ENCODE data around the gene OSTC.

OSTC gene

GRCh38 chr4:108650212-108651013 lies at the start of gene OSTC:
Gene OSTC, plus strand, starts transcription at chr4:108650599. Its CDS starts 57 bp downstream, at chr4:108650656.
- DNase-seq: peak; percentile 88 to 92

GRCh38 chr4:108601106-108601505 lies 49.3 kb upstream of the OSTC start:
- DNase-seq: no peak

GRCh38 chr4:108601532-108601931 lies 48.9 kb upstream of the OSTC start:
- DNase-seq: no peak

- no peak for DNase-seq
Observed at GRCh38 chr4:108602163-108602562, 48.2 kb upstream of the OSTC start.

GRCh38 chr4:108607079-108607815 lies 43.2 kb upstream of the OSTC start:
- no peak for DNase-seq

GRCh38 chr4:108611365-108611764 lies 39.0 kb upstream of the OSTC start:
- DNase-seq: no peak

- no peak for DNase-seq
Observed at GRCh38 chr4:108612365-108612764, 38.0 kb upstream of the OSTC start.

GRCh38 chr4:108619372-108620100 lies 30.9 kb upstream of the OSTC start:
- DNase-seq: peak; percentile 6 to 33

- peak; percentile 98 for DNase-seq
Observed at GRCh38 chr4:108620101-108620932, 30.1 kb upstream of the OSTC start, which contains the start of gene RPL34. Gene RPL34, plus strand, starts transcription at chr4:108620576. Its CDS starts 1,384 bp downstream, at chr4:108621960.

- no peak for DNase-seq
Observed at GRCh38 chr4:108620933-108621905, 29.2 kb upstream of the OSTC start.

GRCh38 chr4:108622022-108622421 lies 28.4 kb upstream of the OSTC start:
- DNase-seq: peak in 1 of 2 donors; percentile 17

GRCh38 chr4:108622828-108623227 lies 27.6 kb upstream of the OSTC start:
- no peak for DNase-seq

GRCh38 chr4:108624263-108625056 lies 25.9 kb upstream of the OSTC start:
- DNase-seq: no peak

- no peak for DNase-seq
Observed at GRCh38 chr4:108626056-108626455, 24.3 kb upstream of the OSTC start.

- no peak for DNase-seq
Observed at GRCh38 chr4:108628411-108628810, 22.0 kb upstream of the OSTC start.

GRCh38 chr4:108635070-108635655 lies 15.2 kb upstream of the OSTC start:
- no peak for DNase-seq

GRCh38 chr4:108636246-108636645 lies 14.2 kb upstream of the OSTC start:
- DNase-seq: no peak

- DNase-seq: no peak
Observed at GRCh38 chr4:108637856-108638255, 12.5 kb upstream of the OSTC start.

- no peak for DNase-seq
Observed at GRCh38 chr4:108644237-108644636, 6.2 kb upstream of the OSTC start.

- no peak for DNase-seq
Observed at GRCh38 chr4:108646706-108647105, 3.7 kb upstream of the OSTC start.
